ENCODE results near the gene EPHB4.
"Not testable (repeated sequence)": the region's sequence is repeated elsewhere in the genome, so short reads cannot be mapped to it uniquely, and the experiment has no call there.

Gene EPHB4

GRCh38 chr7:100827330-100828226 lies at the start of gene EPHB4:
TSS of gene EPHB4 (minus strand) at chr7:100827523. CDS start at chr7:100827030, 493 bp downstream.
- DNase-seq: no peak

GRCh38 chr7:100875356-100875751 lies 48.0 kb upstream of the EPHB4 start:
- DNase-seq: peak; percentile 67

GRCh38 chr7:100874577-100875355 lies 47.4 kb upstream of the EPHB4 start, which contains the start of gene SRRT:
TSS of gene SRRT (plus strand) at chr7:100875103. CDS start at chr7:100875591, 488 bp downstream.
- DNase-seq: peak; percentile 99

GRCh38 chr7:100874300-100874576 lies 46.9 kb upstream of the EPHB4 start:
- DNase-seq: no peak

- DNase-seq: no peak
Observed at GRCh38 chr7:100873599-100874299, 46.4 kb upstream of the EPHB4 start.

GRCh38 chr7:100867776-100868485 lies 40.6 kb upstream of the EPHB4 start:
- no peak for DNase-seq

- no peak for DNase-seq
Observed at GRCh38 chr7:100867040-100867775, 39.9 kb upstream of the EPHB4 start, which contains the start of gene TRIP6. TSS of gene TRIP6 (plus strand) at chr7:100867387. CDS start at chr7:100867498, 111 bp downstream.

GRCh38 chr7:100866729-100867039 lies 39.4 kb upstream of the EPHB4 start:
- no peak for DNase-seq

GRCh38 chr7:100865938-100866728 lies 38.8 kb upstream of the EPHB4 start:
- DNase-seq: no peak

GRCh38 chr7:100865372-100865911 lies 38.1 kb upstream of the EPHB4 start:
- no peak for DNase-seq

- DNase-seq: no peak
Observed at GRCh38 chr7:100864263-100864845, 37.0 kb upstream of the EPHB4 start.

- DNase-seq: no peak
Observed at GRCh38 chr7:100863406-100863950, 36.2 kb upstream of the EPHB4 start.

GRCh38 chr7:100861616-100861985 lies 34.3 kb upstream of the EPHB4 start:
- no peak for DNase-seq

- DNase-seq: no peak
Observed at GRCh38 chr7:100860702-100861615, 33.6 kb upstream of the EPHB4 start.

GRCh38 chr7:100859856-100860255 lies 32.5 kb upstream of the EPHB4 start:
- DNase-seq: no peak

- DNase-seq: no peak
Observed at GRCh38 chr7:100856871-100857282, 29.6 kb upstream of the EPHB4 start.

GRCh38 chr7:100855515-100855914 lies 28.2 kb upstream of the EPHB4 start:
- no peak for DNase-seq

GRCh38 chr7:100854899-100855298 lies 27.6 kb upstream of the EPHB4 start:
- DNase-seq: not testable (repeated sequence)

All from NK-92 treated with Interleukin-12 subunit alpha and Interleukin-12 subunit beta, amount 100 ng/mL, for 24 hours (cell line).